HG03378 (cell line): ENCODE data around the gene HHIP.

ENCODE experiments used
- ATAC-seq: cut with Tn5 transposase; IDR thresholded peaks from one replicate; pipeline ENCODE4 v1.9.1; 2021; ENCODE audit warnings: mild to moderate bottlenecking, moderate library complexity; ENCODE audit not compliant: unreplicated experiment

The HHIP gene

GRCh38 chr4:144645631-144646522, at the start of gene HHIP:
TSS of gene HHIP (plus strand) at chr4:144646156. CDS start at chr4:144646676, 520 bp downstream.
- peak; percentile 43 for ATAC-seq

GRCh38 chr4:144597171-144597570, 48.8 kb upstream of the HHIP start:
- no peak for ATAC-seq

GRCh38 chr4:144599621-144600020, 46.3 kb upstream of the HHIP start:
- ATAC-seq = no peak

GRCh38 chr4:144611850-144612249, 34.1 kb upstream of the HHIP start:
- no peak for ATAC-seq

GRCh38 chr4:144614850-144615585, 30.9 kb upstream of the HHIP start:
- ATAC-seq = no peak

GRCh38 chr4:144621681-144622080, 24.3 kb upstream of the HHIP start:
- ATAC-seq = no peak

- ATAC-seq = no peak
These were observed 18.3 kb upstream of the HHIP start for GRCh38 chr4:144627663-144628076.

GRCh38 chr4:144633215-144633614, 12.7 kb upstream of the HHIP start:
- ATAC-seq = no peak

GRCh38 chr4:144634978-144635747, 10.8 kb upstream of the HHIP start:
- ATAC-seq = peak; percentile 96

GRCh38 chr4:144644368-144645101, 1.4 kb upstream of the HHIP start:
- ATAC-seq = no peak

- no peak for ATAC-seq
These were observed 790 bp upstream of the HHIP start for GRCh38 chr4:144645102-144645630.

GRCh38 chr4:144646523-144647094, 653 bp downstream of the HHIP start:
- ATAC-seq = no peak

- no peak for ATAC-seq
These were observed 1.2 kb downstream of the HHIP start for GRCh38 chr4:144647095-144647561.

- ATAC-seq = no peak
These were observed 1.6 kb downstream of the HHIP start for GRCh38 chr4:144647590-144647989.

- ATAC-seq = no peak
These were observed 2.1 kb downstream of the HHIP start for GRCh38 chr4:144648042-144648441.

- ATAC-seq = no peak
These were observed 3.7 kb downstream of the HHIP start for GRCh38 chr4:144649646-144650045.

- ATAC-seq = no peak
These were observed 4.5 kb downstream of the HHIP start for GRCh38 chr4:144650311-144651005.

GRCh38 chr4:144653781-144654545, 8.0 kb downstream of the HHIP start:
- ATAC-seq = no peak
